Measurements from ENCODE around the gene PHAF1.

PHAF1 gene

GRCh38 chr16:67145746-67146145, 36.0 kb downstream of the PHAF1 start:
- H3K9me3 Mint-ChIP-seq: no peaks in the 10 kb centered on the region
- peaks cover 4% of the 10 kb centered on the region for H3K4me1 Mint-ChIP-seq
- H3K36me3 Mint-ChIP-seq: peaks cover 55% of the 10 kb centered on the region
- H3K4me3 Mint-ChIP-seq: no peak overlapping the region
- DNase-seq: no peak
- peak overlapping the region; percentile 28 for H3K27ac Mint-ChIP-seq
- peaks cover 4% of the 10 kb centered on the region for H3K27me3 Mint-ChIP-seq
- CTCF ChIA-PET: interaction anchor here (0.8 to 1.9 kb wide), 3 partner anchors 10 to 184 kb away, joined by 3 to 9 read pairs (median 4); partner anchors contain the start of gene CES3

GRCh38 chr16:67146523-67147357, 37.0 kb downstream of the PHAF1 start:
- Mint-ChIP-seq H3K27me3 (peaks cover 14% of the 10 kb centered on the region), H3K36me3 (peaks cover 51% of the 10 kb centered on the region), H3K4me1 (peaks cover 13% of the 10 kb centered on the region), H3K27ac (no peak overlapping the region), H3K4me3 (no peak overlapping the region), H3K9me3 (no peaks in the 10 kb centered on the region)
- CTCF ChIA-PET: interaction anchor here (1.8 kb wide), 1 partner anchor 185 kb away, joined by 4 read pairs; the partner anchor contains the start of gene CES3
- DNase-seq: no peak

GRCh38 chr16:67147437-67148140, 37.8 kb downstream of the PHAF1 start:
- no peak for DNase-seq
- CTCF ChIA-PET: no interaction called here
- H3K4me3 Mint-ChIP-seq: no peak overlapping the region
- peaks cover 16% of the 10 kb centered on the region for H3K27me3 Mint-ChIP-seq
- peaks cover 47% of the 10 kb centered on the region for H3K36me3 Mint-ChIP-seq
- H3K4me1 Mint-ChIP-seq: peaks cover 20% of the 10 kb centered on the region
- no peak overlapping the region for H3K27ac Mint-ChIP-seq
- no peaks in the 10 kb centered on the region for H3K9me3 Mint-ChIP-seq

- CTCF ChIA-PET: interaction anchor here (1.6 kb wide), 1 partner anchor 130 kb away, joined by 7 read pairs; no protein-coding TSS in a partner anchor
- Mint-ChIP-seq H3K9me3 (no peaks in the 10 kb centered on the region), H3K36me3 (peaks cover 54% of the 10 kb centered on the region), H3K27me3 (peaks cover 16% of the 10 kb centered on the region), H3K4me1 (peaks cover 27% of the 10 kb centered on the region), H3K4me3 (no peak overlapping the region), H3K27ac (peak overlapping the region; percentile 44)
- no peak for DNase-seq
These were observed 38.5 kb downstream of the PHAF1 start for GRCh38 chr16:67148221-67148620.

- Mint-ChIP-seq H3K27me3 (peaks cover 16% of the 10 kb centered on the region), H3K27ac (peak overlapping the region; percentile 44), H3K9me3 (no peaks in the 10 kb centered on the region), H3K36me3 (peaks cover 54% of the 10 kb centered on the region), H3K4me3 (peak overlapping the region; percentile 26), H3K4me1 (peaks cover 30% of the 10 kb centered on the region)
- CTCF ChIA-PET: interaction anchor here (1.4 to 1.6 kb wide), 2 partner anchors 131 to 135 kb away, joined by 3 to 7 read pairs; no protein-coding TSS in a partner anchor
- no peak for DNase-seq
These were observed 39.0 kb downstream of the PHAF1 start for GRCh38 chr16:67148656-67149275.

GRCh38 chr16:67149276-67150046, 39.7 kb downstream of the PHAF1 start:
- Mint-ChIP-seq H3K4me1 (peaks cover 35% of the 10 kb centered on the region), H3K27ac (no peak overlapping the region), H3K36me3 (peaks cover 55% of the 10 kb centered on the region), H3K27me3 (peaks cover 16% of the 10 kb centered on the region), H3K9me3 (no peaks in the 10 kb centered on the region), H3K4me3 (peak overlapping the region; percentile 26)
- CTCF ChIA-PET: interaction anchor here (1.4 to 1.6 kb wide), 2 partner anchors 132 to 136 kb away, joined by 3 to 7 read pairs; no protein-coding TSS in a partner anchor
- no peak for DNase-seq

GRCh38 chr16:67150047-67150832, 40.5 kb downstream of the PHAF1 start:
- Mint-ChIP-seq H3K27me3 (peaks cover 19% of the 10 kb centered on the region), H3K9me3 (no peaks in the 10 kb centered on the region), H3K36me3 (peaks cover 49% of the 10 kb centered on the region), H3K4me3 (peak overlapping the region; percentile 70), H3K4me1 (peaks cover 37% of the 10 kb centered on the region), H3K27ac (no peak overlapping the region)
- CTCF ChIA-PET: interaction anchor here (0.7 to 1.7 kb wide), 11 partner anchors 8 to 371 kb away, joined by 3 to 8 read pairs (median 4); no protein-coding TSS in a partner anchor
- peak; percentile 66 for DNase-seq

GRCh38 chr16:67150833-67151396, 41.2 kb downstream of the PHAF1 start, which contains the start of gene B3GNT9:
TSS of gene B3GNT9 (minus strand) at chr16:67150998. CDS start at chr16:67150485, 513 bp downstream.
- Mint-ChIP-seq H3K27ac (peak within 1 kb of the TSS; percentile 76), H3K27me3 (peaks cover 20% of the 10 kb centered on the region), H3K36me3 (peaks cover 44% of the 10 kb centered on the region), H3K4me3 (peak within 1 kb of the TSS; percentile 70), H3K9me3 (no peaks in the 10 kb centered on the region), H3K4me1 (peaks cover 41% of the 10 kb centered on the region)
- DNase-seq: peak; percentile 72
- CTCF ChIA-PET: interaction anchor here (0.7 to 1.7 kb wide), 11 partner anchors 9 to 370 kb away, joined by 3 to 8 read pairs (median 4); no protein-coding TSS in a partner anchor

GRCh38 chr16:67151431-67152097, 41.8 kb downstream of the PHAF1 start:
- CTCF ChIA-PET: interaction anchor here (0.7 to 1.7 kb wide), 15 partner anchors 9 to 204 kb away, joined by 3 to 8 read pairs (median 4); no protein-coding TSS in a partner anchor
- DNase-seq: no peak
- peak overlapping the region; percentile 76 for H3K27ac Mint-ChIP-seq
- H3K27me3 Mint-ChIP-seq: peaks cover 20% of the 10 kb centered on the region
- peaks cover 48% of the 10 kb centered on the region for H3K4me1 Mint-ChIP-seq
- H3K36me3 Mint-ChIP-seq: peaks cover 44% of the 10 kb centered on the region
- peak overlapping the region; percentile 70 for H3K4me3 Mint-ChIP-seq
- no peaks in the 10 kb centered on the region for H3K9me3 Mint-ChIP-seq

- H3K27me3 Mint-ChIP-seq: peaks cover 17% of the 10 kb centered on the region
- DNase-seq: no peak
- peaks cover 67% of the 10 kb centered on the region for H3K4me1 Mint-ChIP-seq
- peaks cover 41% of the 10 kb centered on the region for H3K36me3 Mint-ChIP-seq
- H3K27ac Mint-ChIP-seq: no peak overlapping the region
- CTCF ChIA-PET: interaction anchor here (0.6 to 8.7 kb wide), 47 partner anchors 9 to 426 kb away, joined by 3 to 163 read pairs (median 4); partner anchors contain the start of genes CBFB, CES4A, HSF4 and NOL3
- peak overlapping the region; percentile 76 for H3K4me3 Mint-ChIP-seq
- H3K9me3 Mint-ChIP-seq: no peaks in the 10 kb centered on the region
These were observed 45.0 kb downstream of the PHAF1 start for GRCh38 chr16:67154578-67155294.

All from activated naive CD4-positive, alpha-beta T cell treated with anti-CD3 and anti-CD28 coated beads, Interleukin-2, amount 10 ng/mL, durations not matched to agents 7 days and 5 days (primary cell).